Activated CD4-positive, CD25-positive, alpha-beta regulatory T cell treated with anti-CD3 and anti-CD28 coated beads, Interleukin-2, amount 50 U/mL, for 16 hours (primary cell): ENCODE results near the gene PTPRJ.
"Not testable (repeated sequence)": the region's sequence is repeated elsewhere in the genome, so short reads cannot be mapped to it uniquely, and the experiment has no call there.

Source experiments
- DNase-seq: peaks from one replicate; pipeline ENCODE4 v3.0.0-alpha.2; 2020; ENCODE audit warnings: low read depth, low spot score

Gene PTPRJ

GRCh38 chr11:48017831-48018527, 37.6 kb downstream of the PTPRJ start:
- no peak for DNase-seq

DNA sequence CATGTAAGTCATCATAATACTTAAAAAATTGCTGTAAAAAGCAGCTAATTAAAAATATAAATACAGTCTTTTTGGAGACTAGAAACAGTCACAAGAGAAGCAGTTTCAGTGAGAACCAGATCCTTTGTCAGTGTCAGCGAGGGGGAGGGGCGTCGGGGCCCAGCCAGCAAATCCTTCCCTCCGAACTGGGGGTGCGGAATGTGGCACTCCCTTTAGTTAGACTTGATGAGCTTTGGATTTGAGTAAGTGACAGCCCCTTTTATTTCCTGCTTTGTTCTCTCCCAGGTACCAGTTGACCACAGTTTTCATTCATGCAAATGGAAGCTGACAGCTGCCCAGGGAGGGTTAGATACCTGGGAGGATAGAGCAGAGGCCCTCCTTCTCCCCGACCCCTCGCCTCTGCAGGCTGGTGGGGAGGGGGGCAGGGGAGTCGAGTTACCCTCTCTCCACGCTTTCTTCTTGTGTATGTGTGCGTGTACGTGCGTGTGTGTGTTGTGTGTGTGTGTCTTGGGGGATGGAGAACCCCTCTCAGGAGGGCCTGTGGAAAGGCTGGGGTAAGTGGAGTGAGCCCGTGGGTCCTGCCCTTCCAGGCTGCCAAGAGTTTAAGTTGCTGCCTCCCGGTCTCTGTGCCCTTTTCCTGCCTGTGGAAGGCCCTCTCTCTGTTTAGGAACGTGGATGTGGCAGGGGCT, 38.3 kb downstream of the PTPRJ start:
- no peak for DNase-seq

DNA sequence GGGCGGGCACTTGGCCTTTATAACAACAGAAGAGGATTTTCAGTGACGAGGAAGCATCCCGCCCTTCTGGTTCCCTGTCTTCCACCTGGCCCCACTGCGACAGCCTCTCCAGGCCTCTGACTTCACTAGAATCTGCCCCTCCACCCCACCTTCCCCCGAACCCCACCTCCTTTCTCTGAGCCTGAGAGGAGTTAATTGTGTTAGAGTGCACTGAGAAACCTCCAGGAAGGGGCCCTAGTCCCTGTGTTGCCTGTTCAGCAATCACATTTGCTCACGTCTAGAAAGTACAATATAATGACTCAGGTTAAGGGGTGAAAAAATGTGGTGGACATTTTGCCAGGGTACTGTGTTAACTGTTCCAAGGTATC, 38.8 kb downstream of the PTPRJ start:
- no peak for DNase-seq

DNA sequence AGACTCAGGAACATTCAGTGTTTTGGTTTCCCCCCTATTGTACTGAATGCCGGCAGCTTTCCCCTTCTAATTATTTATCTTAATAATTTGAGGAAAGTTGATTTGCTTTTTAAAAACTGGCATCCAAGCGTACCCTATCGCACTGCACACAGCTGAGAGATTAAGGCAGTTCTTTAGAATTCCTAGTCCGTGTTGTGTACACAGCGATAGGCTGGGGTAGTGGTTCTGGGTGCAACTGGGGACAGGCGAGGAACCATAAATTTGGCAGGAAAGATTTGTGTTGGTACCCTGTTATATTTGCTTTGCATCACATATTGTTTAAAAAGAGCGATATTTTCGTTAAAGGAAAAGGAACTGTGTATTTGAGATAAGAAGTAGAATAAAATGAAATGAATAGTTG, 39.2 kb downstream of the PTPRJ start:
- DNase-seq: no peak

DNA sequence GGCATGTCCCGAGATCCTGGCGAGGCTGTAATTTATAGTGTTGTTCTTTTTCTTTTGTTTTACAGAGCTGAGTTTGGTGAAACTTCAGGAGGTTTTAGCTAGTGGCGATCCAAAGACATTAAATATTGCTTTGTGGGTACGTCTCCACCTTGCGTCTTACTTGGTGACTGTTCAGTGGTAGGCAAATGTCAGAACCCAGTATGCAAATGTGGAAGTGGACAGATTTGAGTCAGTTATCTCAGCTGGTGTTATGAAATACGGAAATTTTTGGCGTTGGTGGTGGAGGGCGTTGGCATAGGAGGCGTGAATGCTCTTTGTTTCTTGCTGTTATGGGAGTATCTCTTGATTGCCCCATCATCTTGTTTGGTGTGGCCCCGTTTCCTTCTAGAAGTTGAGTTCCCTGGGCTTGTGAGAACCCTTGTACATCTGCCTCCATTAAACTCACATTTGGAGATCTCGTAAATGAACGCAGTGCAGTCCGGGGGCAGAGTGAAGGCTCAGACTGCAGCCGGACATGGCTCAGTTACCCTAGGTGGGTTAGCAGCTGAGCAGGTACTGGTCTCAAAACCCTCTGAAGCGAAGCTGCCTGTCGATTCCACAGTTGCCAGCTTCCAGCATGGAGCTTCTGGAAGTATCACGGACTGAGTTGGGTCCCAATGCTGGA, 39.9 kb downstream of the PTPRJ start:
- DNase-seq: no peak

GRCh38 chr11:48021201-48021820, 41.0 kb downstream of the PTPRJ start:
- DNase-seq: not testable (repeated sequence)

- DNase-seq: no peak
Observed at GRCh38 chr11:48022445-48022844, 42.1 kb downstream of the PTPRJ start.

DNA sequence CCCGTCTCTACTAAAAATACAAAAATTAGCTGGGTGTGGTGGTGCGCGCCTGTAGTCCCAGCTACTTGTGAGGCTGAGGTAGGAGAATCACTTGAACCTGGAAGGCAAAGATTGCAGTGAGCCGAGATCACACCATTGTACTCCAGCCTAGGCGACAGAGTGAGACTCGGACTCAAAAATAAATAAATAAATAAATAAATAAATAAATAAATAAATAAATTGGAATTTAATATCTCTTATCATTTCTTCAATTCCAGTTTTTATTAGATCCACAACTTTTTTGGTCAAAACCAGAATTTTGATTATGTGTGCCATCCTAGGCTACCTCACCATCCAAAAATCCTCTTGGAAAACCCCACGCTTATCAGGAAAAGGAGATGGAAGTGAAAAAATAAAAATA, 43.2 kb downstream of the PTPRJ start:
- DNase-seq: not testable (repeated sequence)

- DNase-seq: no peak
Observed at GRCh38 chr11:48024635-48025071, 44.3 kb downstream of the PTPRJ start.

- DNase-seq: no peak
Observed at GRCh38 chr11:48025293-48025983, 45.1 kb downstream of the PTPRJ start.

DNA sequence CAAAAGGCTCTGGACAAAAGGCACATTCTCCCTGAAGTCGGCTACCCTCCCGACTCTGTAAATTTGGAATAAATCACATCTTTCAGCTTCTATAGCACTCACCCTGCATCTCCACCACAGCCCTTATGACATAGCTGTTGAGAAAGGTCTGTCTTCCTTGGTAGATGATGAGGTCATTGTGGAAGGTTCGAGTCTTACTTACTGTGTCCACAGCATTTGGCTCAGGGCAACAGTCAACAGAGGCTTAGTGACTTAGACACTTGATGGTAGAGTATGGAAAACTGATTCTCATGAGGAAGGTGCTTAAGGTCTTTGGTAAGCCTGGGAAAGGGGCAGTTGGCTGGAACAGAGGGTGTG, 45.6 kb downstream of the PTPRJ start:
- no peak for DNase-seq

- no peak for DNase-seq
Observed at GRCh38 chr11:48028914-48029680, 48.7 kb downstream of the PTPRJ start.

DNA sequence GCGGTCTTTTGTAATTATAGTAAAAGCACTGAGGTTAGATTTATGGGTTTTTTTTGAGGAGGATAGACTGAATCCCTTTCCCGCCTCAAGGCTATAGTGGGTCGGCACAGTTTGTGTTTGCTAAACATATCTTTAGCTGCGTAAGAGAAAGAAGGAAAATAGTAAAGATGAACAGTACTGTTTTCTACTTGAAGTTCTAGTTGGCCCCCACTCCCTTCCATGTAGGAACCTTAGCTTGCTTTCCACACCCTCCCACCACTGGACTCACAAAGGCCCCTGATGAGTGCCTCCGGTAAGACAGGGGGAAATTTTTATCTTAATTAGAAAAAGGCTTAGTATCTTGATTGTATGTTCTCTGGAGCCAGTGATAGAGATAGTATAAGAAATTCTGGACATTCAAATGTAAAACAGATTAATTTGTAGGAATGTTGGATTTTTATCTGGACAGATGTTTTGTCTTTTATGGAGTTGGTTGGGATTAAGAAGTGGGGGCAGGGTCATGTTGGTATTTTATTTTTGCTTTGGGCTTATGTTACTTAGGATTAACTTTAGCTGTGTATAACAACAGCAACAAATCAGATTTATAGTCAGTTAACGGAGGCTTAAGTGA, 49.4 kb downstream of the PTPRJ start:
- no peak for DNase-seq

DNA sequence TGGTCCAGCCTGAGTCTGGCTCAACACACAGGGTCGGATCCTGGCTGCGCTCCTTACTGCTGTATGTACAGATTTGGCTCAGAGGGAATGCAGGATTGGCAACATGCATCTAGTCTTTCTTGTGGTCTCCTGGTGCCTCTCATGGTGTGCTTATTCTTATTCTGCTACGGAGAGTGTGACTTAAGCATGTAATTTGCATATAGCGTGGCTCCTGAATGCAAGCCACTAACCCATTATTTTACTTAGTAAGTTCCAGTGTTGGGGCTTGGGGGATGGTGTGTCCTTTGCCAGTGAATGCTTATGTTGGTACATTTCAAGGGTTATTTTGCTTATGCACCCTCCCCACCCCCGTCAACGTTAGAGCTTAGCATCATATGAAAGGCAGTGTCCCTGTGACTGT, 51.2 kb downstream of the PTPRJ start:
- no peak for DNase-seq

DNA sequence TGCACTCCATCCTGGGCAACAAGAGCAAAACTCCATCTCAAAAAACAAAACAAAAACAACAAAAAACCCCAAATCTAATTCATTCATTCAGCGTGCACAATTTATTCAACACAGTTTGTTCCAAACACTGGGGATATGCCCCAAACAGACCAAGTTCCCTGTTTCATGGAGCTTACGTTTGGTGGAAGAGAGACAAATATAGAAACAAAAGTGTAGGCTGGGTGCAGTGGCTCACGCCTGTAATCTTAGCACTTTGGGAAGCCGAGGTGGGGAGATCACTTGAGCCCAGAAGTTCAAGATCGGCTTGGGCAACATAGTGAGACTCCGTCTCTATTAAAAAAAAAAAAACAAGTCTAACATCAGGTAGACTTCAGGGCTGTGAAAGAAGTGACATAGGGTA, 52.4 kb downstream of the PTPRJ start:
- no peak for DNase-seq

DNA sequence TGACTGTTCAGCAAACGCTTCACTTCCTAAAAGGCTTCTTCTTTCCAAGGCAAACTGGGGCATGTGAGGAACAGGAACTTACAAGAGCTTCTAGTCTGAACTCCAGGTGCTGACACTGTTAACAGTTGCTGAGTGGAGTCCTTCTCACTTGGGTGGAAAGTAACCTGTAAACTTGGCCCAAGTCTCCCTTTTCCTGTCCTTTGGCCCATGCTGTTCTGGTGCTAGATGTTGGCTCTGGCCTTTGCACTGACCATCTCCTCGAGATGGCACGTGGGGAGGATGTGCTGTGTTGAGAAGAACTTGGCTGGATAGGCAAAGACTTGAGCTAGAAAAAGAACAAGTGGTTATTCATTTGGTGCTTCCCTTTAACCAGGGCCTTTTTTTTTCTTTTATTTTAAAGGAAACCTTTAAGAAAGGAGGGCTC, 53.6 kb downstream of the PTPRJ start:
- DNase-seq: no peak

DNA sequence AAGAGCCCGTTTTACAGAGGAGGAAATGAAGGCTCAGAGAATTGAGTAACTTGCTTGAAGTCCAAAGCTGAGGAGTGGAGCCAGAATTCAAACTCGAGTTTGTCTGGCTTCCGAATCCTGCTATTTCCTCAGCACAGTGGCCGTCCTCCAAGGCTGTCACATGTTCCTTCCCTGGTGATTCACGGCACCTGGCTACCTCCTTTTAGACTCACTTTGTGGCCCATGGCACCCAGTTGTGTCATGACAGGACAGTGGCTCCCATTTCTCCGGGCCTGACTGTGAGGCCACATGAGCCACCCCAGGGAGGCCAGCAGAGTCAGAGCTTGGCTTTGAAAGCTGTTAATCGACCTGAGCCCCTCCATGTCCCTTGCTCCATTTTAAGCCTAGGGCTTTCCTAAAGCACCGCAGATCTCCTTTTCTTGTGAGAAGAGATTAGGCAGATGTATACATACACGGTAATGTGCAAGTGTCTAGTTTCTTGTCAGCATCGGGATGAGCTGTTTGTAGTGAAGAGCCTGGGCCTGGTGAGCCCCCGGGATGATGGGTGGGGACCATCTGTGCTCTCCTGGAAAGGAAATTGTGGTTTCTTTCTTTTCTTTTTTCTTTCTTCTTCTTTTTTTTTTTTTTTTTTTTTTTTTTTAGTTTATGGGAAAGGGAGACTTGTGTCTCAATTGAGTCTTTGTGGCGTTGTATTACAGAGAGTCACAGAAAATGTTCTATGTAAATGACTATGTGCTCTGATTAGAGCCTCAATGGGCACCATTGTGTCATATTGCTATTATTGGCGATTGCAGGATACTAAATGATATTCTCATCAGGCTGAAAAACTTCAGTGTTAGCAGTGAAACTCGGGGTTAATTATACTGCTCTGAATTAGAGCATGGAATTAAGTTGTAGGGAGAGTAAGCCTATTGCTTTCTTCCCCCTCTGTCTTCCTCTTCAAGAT, 54.8 kb downstream of the PTPRJ start:
- no peak for DNase-seq

GRCh38 chr11:48036011-48036410, 55.7 kb downstream of the PTPRJ start:
- DNase-seq: no peak

- no peak for DNase-seq
Observed at GRCh38 chr11:48036466-48036865, 56.1 kb downstream of the PTPRJ start.
